Mesenteric fat pad (tissue), 1 donor: ENCODE data around the gene TMEM63C. TPM values are rescaled to one million over a fixed set of nuclear protein-coding genes. Genes with fewer than 3 reads are reported as not detected.

Experiments used
- DNase-seq: peaks from one replicate; pipeline ENCODE4 v3.0.0-alpha.2; 2020; ENCODE audit warnings: low spot score
- total RNA-seq: library from RNA; stranded (reverse); fragmentation: NEBNext Ultra II Directional; extraction: Animal tissue kit (Norgen Biotek cat#: 25700); gene quantifications from one replicate; pipeline ENCODE4 v1.2.1, GENCODE V29; 2021
- donor health status: DM: yes; HTN: yes; CAD: no.

Gene TMEM63C
- total RNA-seq, 1 donor from 2014 or later, result 0.51 TPM

- DNase-seq, result peak; percentile 12
Measured at GRCh38 chr14:77194706-77195105, 13.1 kb downstream of the TMEM63C start.

GRCh38 chr14:77195766-77196165, 14.2 kb downstream of the TMEM63C start:
- peak; percentile 84 for DNase-seq

GRCh38 chr14:77197988-77198387, 16.4 kb downstream of the TMEM63C start:
- no peak for DNase-seq

- DNase-seq, result no peak
Measured at GRCh38 chr14:77198561-77198960, 17.0 kb downstream of the TMEM63C start.

GRCh38 chr14:77199590-77199989, 18.0 kb downstream of the TMEM63C start:
- DNase-seq, result no peak

- DNase-seq, result no peak
Measured at GRCh38 chr14:77200406-77200985, 18.9 kb downstream of the TMEM63C start.

- DNase-seq, result no peak
Measured at GRCh38 chr14:77201696-77202095, 20.1 kb downstream of the TMEM63C start.

- DNase-seq, result no peak
Measured at GRCh38 chr14:77203611-77204458, 22.2 kb downstream of the TMEM63C start.

- no peak for DNase-seq
Measured at GRCh38 chr14:77204459-77204771, 22.8 kb downstream of the TMEM63C start.

- DNase-seq, result no peak
Measured at GRCh38 chr14:77204907-77205306, 23.3 kb downstream of the TMEM63C start.

GRCh38 chr14:77205566-77205965, 24.0 kb downstream of the TMEM63C start:
- DNase-seq, result no peak

- no peak for DNase-seq
Measured at GRCh38 chr14:77206261-77206824, 24.7 kb downstream of the TMEM63C start.

- DNase-seq, result no peak
Measured at GRCh38 chr14:77206877-77207389, 25.3 kb downstream of the TMEM63C start.

GRCh38 chr14:77208291-77208978, 26.8 kb downstream of the TMEM63C start:
- DNase-seq, result no peak

GRCh38 chr14:77208979-77209318, 27.4 kb downstream of the TMEM63C start:
- DNase-seq, result no peak

- no peak for DNase-seq
Measured at GRCh38 chr14:77212097-77212870, 30.7 kb downstream of the TMEM63C start.

GRCh38 chr14:77212943-77213678, 31.5 kb downstream of the TMEM63C start:
- no peak for DNase-seq

- no peak for DNase-seq
Measured at GRCh38 chr14:77213679-77214016, 32.0 kb downstream of the TMEM63C start.

- no peak for DNase-seq
Measured at GRCh38 chr14:77214216-77214615, 32.6 kb downstream of the TMEM63C start.

- DNase-seq, result no peak
Measured at GRCh38 chr14:77217551-77217950, 36.0 kb downstream of the TMEM63C start.

GRCh38 chr14:77219591-77219990, 38.0 kb downstream of the TMEM63C start:
- DNase-seq, result no peak
